Activated CD8-positive, alpha-beta memory T cell treated with anti-CD3 and anti-CD28 coated beads, Interleukin-2, amount 50 U/mL, for 24 hours (primary cell): ENCODE results near the gene TTC34.

ENCODE experiments used
- DNase-seq: peaks from one replicate; pipeline ENCODE4 v3.0.0-alpha.2; 2020; ENCODE audit errors: extremely low read depth

The TTC34 gene

DNA sequence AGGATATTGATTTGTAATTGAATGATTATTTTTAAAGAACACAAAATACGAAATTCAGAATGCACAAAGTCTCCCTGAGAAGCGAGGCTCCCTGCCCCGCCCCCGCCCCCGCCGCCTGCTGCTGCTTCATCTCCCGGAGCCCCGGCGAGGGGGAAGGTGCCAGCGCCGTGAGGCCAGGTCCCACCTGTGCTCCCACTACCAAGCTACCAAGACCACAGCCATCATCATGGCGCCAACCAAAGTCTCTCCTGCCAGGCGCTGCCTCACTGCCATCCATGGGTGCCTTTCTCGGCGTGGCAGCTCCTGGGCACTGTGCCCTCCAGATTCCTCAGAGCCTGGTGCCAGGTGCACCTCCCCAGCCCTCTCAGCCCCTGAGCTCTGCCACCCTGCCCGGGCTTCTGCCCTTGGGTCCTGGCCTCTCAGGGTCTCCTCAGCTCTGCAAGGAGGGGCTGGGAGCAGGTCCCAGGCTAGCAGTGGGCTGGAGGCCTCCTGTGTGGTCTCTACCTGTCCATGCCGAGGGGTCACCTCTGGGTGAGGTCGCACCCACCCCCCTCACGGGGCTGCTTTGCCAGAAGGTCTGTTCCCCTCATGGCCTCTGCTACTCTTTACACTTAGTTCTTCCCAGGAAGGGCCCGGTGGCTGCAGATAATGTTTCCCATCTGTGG lies 29.4 kb upstream of the TTC34 start:
- DNase-seq: no peak

GRCh38 chr1:2829846-2830615 lies 28.5 kb upstream of the TTC34 start:
- no peak for DNase-seq

- DNase-seq: no peak
Observed at GRCh38 chr1:2828586-2829250, 27.2 kb upstream of the TTC34 start.

DNA sequence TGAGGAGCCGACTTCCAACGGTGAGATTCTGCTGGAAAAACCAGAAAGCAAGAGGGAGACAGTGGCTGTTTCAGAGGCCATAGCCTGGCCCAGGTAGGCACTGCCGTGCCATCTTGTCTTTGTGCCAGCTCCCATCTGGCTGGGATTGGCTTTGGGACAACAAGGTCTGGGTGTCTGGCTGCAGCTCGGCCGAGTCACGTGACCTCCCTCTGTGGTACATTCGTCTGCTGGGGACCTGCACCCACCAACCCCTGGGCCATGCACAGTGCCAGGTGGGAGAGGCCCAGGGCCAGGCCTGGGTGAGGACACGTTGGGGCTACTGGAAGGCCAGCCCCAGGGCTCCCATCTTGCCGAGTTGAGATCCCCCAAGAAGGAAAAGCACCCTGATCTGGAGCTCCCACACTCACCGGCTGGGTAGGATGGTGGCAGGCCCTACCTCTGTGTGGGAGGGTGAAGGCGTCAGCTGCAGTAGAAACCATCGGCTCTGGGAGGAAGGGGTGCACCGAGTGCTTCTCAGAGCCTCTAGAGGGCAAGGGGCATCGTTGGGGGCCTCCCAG lies 25.3 kb upstream of the TTC34 start:
- no peak for DNase-seq

- DNase-seq: no peak
Observed at GRCh38 chr1:2826316-2826715, 24.8 kb upstream of the TTC34 start.

GRCh38 chr1:2825487-2826189 lies 24.1 kb upstream of the TTC34 start:
- DNase-seq: no peak

DNA sequence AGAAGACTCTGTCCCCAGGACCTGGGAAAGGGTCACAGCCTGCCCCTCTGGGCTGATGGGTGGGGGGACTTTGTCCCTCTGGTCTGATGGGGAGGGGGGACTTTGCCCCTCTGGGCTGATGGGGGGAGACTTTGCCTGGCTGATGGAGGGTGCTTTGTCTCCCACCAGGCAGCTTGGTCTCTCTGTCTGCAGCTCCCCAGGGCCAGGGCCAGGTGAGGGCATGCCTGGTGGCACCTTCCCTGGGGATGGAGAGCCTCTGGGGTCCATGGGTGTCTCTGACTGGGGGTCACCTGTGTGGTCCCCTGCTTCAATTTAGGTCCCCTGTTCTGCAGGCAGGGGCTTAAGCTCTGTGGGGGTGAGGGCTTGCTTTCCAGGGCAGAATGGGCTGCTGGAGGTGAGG lies 23.5 kb upstream of the TTC34 start:
- no peak for DNase-seq

- DNase-seq: no peak
Observed at GRCh38 chr1:2823921-2824610, 22.6 kb upstream of the TTC34 start.

- no peak for DNase-seq
Observed at GRCh38 chr1:2822621-2823145, 21.2 kb upstream of the TTC34 start.

DNA sequence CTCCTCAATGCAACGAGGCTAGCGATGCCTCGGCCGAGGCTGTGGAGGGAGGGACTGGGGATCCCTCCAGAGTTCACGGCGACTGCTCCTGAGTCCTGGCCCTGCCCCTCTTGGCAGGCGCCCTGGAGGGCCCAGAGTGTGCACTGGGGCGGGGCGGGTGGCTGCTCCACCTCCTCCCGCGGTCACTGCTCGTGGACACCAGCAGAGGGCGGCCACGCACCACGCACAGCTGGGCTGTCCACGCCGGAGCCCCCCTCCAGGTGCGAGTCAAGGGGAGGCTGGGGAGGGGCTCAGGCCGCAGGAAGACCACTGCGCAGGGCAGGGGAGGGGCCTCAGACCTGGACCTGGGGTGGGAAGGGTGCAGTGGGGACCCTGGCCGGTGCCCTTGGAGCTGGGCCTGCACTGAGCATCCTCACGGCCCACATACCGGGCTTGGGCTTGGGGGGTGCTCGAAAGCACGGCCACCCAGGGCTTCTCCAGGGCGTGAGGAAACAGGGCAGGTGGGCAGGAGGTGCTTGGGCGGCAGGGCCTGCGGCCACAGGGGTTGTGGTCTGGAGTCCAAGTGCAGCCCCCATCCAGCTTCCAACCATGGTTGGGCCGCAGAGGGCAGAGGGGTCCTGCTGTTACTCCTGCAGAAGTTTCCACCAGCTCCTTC lies 20.6 kb upstream of the TTC34 start:
- no peak for DNase-seq

GRCh38 chr1:2821373-2821955 lies 20.0 kb upstream of the TTC34 start:
- no peak for DNase-seq

DNA sequence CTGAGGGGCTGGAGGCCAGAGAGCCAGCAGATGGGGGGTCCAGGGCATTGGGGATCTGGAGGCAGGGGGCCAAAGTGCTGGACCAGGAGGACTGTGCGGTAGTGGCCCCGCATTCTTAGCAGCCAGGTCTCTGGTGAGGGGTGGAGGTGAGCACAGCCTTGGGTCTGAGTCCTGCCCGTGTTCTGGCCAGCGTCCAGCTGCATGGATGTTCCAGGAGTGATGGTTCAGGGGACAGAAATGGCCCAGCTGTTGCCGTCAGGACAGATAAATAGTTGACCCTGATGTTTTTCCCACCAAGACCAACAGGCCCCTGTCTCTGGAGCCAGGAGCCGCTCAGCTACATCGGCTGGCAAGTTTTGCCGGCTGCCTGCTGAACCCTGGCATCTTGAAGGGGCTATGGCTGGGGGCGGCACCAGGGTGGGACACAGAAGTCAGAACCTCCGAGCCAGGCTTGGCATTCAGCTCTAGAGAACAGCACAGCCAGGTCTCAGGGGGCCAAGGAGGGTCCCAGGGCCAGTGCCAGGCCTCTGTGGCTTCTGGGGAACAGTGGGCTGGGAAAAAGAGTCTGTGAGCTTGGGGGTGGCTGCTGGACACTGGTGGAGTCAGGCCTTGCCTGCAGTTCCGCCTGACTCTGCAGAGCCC lies 19.4 kb upstream of the TTC34 start:
- DNase-seq: no peak

GRCh38 chr1:2819831-2820730 lies 18.6 kb upstream of the TTC34 start:
- DNase-seq: no peak

DNA sequence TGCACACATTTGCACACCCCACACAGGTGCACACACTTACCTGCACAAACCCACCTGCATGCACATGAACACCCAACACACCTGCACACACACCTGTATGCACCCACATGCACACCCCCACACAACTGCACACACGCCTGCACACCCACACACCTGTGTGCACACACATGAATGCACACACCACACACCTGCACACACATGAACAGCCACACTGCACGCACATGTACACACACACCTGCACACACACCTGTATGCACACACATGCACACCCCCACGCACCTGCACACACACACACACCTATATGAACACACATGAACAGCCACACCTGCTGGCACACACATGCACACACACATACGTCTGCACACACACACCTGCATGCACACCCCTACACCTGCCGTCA lies 17.9 kb upstream of the TTC34 start:
- DNase-seq: no peak

DNA sequence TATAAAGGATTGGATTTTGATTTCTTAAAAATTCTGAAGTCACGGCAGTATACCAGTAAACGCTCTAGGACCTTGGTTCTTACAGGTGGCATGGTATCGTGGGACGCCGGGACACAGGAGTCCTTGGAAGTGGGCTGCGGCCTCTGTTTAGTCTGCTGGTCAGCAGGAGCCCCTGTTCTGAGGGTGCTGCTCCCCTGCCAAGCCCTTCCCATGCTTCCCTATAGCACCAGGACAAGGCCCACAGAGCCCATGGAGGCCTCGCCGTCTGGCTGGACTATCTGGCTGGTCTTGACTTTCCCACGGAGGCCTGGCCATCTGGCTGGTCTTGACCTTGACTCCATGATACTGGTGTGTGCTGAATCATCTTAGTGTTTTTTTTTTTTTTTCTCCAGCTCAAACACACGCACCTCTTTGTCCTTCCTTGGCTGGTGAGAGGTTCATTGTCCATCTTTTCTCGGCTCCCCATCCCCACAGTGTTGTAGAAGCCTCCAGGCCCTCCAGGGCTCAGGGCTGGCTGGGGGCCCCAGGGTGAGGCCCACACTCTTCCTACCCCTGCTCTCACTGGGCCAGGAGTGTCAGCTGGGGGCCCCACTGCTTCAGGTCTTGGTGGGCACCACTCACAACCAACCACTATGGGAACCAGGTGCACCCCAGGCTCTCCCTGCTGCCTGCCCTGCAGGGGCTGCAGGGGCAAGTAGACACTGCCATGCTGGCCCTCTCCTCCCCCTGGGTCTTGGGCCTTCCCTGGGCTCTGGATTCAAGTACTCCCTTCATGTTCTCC lies 16.5 kb upstream of the TTC34 start:
- no peak for DNase-seq

DNA sequence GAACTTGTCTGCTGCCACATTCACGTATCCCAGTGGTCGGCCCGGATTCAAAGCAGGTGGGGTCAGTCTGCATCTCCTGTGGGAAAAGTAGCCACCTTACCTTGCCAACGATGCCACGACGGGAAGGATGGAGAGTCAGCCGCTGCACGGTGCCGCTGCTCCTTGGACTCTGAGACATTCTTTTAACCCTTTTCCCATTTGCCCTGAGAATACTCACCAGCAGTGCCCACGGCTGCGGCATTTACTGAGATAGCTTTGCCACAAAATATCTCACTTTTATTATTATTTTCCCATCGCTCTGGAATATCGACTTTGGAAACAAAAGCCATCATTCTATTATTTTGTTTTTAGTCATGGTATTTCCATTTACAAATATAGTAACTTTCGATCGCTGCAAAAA lies 15.3 kb upstream of the TTC34 start:
- DNase-seq: no peak

- no peak for DNase-seq
Observed at GRCh38 chr1:2815551-2815950, 14.1 kb upstream of the TTC34 start.

- DNase-seq: no peak
Observed at GRCh38 chr1:2814511-2815075, 13.1 kb upstream of the TTC34 start.
